NCI-H1930 (cell line): Measurements from ENCODE around the gene SNX22.
A peak's percentile ranks its signal among the peaks of the same experiment; 100 is the strongest.

ENCODE experiments used
- DNase-seq, 2 experiments: peaks; one replicate each; lab custom pipeline; 2025; lab: John Stamatoyannopoulos, UW

Gene SNX22

DNA sequence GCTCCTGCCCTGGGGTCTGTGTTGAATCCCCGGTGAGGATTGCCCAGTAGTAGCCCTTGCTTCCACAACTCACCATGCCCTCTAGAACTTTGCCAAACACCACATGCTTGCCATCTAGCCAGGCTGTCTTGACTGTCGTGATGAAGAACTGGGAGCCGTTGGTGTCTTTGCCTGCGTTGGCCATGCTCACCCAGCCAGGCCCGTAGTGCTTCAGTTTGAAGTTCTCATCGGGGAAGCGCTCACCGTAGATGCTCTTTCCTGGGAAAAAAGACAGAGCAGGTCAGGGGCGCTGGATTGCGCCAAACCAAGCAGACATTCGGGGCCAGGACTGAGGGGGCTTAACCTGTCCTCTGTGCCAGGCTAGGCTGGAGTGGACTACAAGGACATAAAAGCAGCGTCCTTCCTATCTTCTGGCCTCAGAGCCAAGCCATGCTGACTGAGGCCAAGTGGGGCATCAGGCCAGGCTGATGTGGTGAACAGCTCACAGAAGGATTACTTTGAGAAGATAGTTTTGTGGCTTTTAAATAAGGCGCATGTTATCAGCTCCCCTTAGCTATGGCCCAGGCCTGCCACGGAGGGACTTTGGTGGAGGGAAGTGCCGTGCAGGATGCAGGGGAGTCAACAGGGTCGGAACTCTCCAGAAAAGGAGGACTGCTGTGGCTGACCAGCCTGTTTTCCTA is 5.3 kb downstream of the SNX22 start:
- DNase-seq: no peak

DNA sequence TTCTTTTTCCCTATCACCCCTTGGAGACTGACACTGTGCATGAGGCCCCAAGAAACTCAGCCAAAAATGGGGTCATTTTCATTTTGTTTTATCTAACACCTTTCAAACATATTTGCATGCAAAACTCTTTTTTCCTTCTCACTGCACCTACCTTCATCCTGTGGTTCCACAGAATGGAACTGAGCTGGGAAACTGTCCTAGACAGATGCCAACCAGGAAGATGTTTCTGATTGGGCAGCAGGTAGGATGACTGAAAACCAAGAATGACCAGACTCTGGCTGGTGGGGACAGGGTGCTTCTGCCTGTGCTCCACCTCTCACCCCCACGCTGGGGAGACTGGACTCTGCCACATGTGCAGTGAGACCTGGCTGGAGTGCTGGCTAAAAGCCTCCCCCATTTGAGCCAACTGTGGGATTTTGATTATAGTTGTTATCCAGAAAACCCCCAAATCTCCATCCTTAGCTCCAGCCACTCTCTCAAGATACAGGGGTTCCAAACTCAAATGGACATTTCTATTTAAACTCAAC is 6.1 kb downstream of the SNX22 start:
- DNase-seq: no peak

DNA sequence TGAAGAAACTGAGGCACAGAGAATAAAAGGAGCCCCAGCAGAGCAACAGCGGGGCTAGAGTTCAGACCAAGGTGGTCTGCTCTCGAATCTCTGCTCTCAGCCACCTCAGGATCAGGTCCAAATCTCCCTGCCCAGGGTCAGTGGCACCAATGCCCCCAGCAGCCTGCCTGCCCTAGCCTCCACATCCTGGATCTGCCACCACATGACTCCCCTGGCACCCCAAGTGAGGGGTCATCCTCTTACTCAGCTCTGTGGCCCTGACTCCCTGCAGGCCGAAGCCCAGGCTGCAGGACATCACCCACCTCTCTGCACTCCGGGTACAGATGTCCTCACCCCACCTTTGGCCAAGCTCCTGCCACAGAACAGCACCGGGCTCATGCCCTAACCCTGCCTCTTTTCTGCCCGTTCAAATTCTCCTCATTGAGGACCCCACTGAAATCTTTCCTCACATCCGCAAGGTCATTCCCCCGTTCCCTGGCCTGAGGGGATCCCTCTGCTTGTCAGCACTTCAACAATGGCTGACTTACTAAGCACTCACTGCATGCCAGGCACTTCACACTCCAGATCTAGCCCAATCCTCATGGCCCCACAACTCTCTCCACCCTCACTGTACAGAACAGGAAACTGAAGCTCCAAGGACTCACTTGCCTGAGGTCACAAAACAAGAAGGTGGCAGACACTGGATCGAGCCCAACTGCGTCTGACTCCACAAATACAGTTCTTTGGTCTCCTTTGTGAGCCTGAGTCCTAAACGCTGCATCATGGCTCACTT is 7.0 kb downstream of the SNX22 start:
- no peak for DNase-seq

DNA sequence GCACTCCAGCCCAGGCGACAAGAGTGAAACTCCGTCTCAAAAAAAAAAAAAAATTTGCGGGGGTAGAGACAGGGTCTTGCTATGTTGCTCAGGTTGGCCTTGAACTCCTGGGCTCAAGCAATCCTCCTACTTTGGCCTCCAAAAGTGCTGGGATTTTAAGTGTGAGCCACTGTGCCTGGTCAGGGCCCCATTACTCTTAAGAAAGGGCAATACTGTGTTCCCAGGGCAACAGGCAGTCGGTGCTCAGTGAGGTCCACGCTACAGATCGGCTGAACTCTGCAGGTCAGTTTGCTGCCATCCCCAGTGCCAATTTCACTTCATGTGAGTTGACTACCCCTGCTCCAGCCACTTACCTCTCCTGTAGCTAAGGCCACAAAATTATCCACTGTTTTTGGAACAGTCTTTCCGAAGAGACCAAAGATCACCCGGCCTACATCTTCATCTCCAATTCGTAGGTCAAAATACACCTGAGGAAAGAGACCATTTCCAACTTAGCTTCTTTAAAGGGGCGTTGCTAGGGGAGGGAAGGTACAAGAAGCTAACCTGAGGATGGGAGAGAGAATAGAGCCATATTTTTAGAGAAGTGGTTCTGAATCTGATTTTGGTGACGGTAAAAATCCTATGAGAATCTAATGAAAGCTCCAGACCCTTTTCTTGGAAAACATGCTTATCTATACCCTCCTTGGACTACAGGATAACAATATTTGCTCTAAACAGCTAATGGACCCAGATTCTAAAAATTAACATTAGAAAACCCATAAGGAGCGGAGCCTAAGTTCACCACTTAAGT is 10.4 kb downstream of the SNX22 start:
- no peak for DNase-seq

DNA sequence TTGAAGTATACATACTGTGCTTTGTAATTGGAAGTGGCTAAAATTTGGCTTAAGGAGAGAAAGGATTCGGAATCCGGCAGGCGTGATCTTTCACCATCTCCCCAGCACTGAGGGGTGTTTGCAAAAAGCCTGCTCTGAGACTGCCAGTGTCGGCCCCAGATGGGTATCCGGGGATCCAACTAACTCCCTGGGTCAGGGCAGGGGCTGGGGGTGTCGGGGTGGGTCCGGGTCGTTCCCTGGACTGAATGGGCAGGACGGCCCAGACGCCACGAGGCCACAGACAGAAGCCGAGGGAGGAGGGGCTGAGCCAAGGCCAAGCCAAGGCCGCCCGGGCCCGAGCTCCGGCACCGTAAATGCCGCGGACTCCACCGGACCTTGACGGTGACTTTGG is 10.9 kb downstream of the SNX22 start:
- DNase-seq: no peak

DNA sequence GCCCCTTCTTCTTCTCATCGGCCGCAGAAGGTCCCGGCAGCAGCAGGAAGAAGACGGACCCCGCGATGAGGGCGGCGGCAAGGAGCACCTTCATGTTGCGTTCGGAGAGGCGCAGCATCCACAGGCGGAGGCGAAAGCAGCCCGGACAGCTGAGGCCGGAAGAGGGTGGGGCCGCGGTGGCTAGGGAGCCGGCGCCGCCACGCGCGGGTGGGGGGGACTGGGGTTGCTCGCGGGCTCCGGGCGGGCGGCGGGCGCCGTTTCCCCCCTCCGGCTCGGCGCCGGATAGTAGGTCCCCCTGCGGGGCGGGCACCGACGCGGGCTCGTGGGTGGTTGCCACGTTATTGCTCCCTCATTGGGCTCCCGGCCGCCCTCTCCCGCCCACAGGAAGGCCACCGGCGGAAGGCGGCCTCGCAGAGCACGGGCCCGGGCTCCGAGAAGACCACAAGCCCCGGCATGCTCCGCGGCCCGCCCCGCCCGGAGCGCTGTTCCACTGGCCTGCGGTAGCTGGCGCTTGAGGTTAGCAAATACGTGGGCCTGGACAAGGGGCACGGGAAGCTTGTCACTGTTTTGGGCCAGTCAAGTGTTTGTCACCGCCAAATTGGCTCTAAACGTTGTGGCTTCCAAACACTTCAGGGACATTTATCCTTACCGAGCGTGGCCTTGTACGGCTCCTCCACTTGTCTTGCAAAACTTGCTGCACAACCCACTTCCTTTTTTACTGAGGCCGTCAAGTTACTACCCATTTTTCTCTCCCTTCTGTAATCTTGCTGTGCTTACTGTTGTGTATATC is 11.5 kb downstream of the SNX22 start, which contains the start of gene PPIB:
PPIB (minus strand) TSS at position 154 of the 790 bp plus-strand sequence; CDS start at position 118, 36 bp downstream.
- peak; percentile 85 to 87 for DNase-seq

DNA sequence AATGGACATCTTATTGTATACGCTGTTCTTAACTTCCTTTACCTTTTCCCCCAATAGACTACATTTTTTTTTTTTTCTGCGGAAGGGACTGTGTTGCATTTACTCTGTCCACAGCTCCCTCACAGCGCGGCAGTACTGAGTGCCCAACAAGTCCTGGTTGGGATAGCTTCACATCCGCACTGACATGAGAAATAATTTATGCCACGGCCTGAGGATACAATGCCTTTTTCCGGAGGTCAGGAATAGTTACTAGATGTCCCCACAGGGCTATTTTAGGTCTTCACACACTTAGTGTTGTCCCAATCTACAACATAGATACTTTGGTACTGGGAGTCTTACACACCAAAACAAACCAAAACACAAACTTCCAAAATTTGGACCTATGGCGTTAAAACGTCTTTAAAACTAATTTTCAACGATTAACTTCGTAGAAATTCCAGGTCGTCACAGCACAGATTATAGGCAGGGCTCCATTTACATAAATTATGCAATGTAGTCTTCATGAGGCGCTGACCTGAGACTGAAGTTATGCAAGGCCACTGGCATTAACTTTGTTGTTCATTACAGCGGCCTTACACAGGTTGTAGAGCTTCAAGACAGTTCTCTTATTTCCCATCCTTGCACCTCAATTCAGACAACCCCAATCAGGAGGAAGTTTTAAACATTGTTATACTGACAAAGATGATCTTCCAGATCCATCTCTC is 12.3 kb downstream of the SNX22 start:
- DNase-seq: no peak

DNA sequence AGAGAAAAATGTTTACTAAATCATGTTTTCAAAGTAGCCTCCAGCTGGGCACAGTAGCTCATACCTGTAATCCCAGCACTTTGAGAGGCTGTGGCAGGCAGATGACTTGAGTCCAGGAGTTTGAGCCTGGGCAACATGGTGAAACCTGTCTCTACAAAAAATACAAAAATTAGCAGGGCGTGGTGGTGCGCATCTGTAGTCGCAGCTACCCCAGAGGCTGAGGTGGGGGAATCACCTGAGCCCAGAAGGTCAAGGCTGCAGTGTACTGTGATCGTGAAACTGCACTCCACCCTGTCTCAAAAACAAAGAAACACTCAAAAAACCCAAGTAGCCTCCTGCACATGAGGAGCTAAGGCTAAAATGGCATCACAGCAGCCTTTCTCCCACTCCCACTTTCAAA is 12.9 kb downstream of the SNX22 start:
- DNase-seq: no peak

DNA sequence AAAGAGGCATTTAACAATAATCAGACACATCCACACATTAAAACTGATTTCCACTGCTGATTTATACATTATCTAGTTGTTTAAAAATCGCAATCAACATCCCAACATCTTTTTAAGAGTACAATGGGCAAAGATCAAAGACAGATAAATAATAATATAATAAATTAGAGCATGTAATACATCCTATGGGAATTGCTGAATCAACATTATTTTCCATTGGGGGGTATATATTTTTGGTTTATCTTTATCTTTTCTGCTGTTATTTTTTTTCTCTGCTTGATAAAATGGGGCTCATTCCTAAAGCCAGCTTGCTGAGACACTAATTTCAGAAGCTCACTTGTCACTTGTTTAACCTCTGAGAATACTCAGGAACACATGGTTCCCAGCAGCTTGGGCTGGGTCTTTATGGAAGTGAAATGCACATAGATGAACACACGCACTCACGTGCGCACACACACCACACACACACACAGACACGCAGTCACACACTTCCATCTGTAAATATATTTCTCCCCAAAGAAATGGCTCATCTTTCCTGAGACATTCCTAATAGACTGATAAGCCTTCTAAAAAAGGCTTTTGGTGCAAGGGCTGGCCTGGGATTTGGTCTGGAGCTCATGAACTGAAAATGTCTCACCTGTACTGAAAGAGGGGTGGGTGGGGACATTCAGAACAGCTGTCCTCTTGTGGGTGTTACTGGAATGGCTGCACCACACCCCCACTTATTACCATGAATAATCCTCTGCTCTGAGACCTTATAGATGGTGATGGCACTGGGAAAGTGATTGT is 14.8 kb downstream of the SNX22 start:
- no peak for DNase-seq

DNA sequence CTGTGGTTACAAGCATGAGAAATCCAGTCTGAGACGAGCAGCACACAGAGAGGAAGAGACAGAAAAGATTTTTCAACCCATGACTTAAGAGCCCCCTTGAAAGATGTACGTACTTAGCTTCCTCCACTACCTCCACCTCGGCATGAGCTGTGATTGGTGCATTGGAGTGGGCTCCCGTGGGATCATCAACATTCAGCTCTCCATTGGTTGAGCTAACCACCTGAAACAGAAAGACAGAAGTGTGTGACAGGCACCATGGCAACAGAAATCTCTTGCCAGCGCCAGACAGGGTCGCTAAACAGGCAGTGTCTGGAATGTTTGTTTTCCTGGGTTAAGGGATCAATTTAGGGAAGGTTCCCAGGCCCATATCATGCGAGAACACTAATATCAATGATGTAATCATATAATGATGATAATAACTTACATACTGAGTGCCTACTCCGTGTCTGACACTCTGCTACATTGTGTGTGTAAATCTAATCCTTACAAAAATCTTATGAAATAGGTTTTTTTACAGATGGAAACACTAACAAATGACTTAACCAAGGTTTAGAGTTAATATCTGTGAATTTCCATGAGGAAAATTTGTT is 28.8 kb downstream of the SNX22 start:
- no peak for DNase-seq

DNA sequence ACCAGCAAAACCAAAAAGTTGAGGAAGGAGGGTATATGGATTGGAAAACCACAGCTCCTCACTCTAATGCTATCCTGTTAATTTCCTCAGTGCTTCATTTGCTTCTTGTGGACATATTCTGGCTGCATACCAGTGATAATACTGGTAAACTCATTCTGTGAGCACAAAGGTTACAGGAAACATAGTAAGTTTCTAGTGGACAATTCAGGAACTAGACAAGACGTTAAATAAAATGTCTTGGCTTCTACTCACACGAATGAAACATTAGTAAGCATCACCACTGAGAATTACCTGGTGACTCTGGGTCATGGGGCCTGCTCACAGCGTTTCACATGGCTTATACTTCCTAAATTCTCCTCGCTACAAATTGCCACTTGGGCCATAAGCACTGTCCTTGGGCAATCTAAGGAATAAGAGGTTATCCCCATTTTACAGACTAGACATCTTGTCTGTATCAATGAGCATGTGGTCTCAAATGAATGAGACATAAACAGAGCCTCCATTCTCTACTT is 31.4 kb downstream of the SNX22 start:
- no peak for DNase-seq

DNA sequence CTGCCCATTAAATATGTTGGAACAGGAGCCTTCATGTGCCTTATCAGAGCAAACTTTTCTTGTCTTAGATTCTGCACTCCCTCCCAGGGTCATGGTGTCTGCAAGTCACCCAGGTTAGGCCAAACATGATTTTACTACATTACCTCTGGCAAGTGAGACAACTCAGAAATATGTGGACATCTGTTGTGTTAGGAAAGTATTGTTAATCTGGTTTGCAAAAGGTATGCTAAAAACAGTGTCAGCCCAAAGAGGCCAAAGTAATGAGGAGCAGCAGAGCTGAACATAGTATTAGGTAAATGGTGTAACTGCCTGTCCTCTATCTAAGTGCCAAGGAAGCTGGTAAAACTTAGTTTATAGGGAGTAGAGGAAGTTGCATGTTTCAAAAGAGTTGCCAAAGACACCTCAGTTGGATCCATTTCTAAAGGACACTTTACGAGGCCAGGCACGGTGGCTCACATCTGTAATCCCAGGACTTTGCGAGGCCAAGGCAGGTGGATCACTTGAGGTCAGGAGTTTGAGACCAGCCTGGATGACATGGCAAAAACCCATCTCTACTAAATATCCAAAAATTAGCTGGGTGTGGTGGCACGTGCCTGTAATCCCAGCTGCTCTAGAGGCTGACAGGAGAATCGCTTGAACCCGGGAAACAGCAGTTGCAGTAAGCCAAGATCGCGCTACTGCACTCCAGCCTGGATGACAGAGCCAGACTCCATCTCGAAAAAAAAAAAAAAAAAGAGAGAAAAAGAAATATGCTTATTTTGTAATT is 33.8 kb downstream of the SNX22 start:
- no peak for DNase-seq

DNA sequence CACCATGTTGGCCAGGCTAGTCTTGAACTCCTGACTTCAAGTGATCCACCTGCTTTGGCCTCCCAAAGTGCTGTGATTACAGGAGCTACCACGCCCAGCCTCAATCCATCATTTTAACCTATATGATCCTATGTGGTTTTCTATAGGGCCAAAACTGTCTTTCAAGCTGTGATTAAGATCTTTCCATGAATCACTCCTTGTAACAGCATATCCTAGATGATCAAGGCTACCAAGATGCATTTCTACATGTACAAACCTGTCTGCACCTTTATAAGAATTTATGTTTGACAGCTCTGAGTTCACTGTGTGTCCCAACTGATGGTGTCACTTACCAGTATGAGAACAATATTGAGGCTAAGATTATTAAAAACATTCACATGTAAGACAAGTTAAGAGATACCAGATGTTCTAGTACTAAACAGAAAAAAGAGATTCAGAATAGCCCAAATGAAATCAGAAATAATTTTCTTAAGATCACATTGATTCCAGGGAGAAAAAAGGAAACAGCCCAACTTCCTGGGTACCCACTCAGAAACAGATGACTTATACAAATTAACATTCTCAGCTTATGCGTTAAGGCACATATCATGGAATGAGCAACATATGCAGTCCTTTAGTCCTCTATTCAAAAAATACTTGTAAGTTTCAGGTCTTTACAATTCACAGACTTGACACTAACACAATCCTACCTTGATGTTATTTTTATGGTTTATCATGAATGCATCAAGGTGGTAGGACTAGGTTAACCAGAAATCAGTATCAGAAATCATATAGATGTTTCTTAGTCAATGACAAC is 36.1 kb downstream of the SNX22 start:
- no peak for DNase-seq

DNA sequence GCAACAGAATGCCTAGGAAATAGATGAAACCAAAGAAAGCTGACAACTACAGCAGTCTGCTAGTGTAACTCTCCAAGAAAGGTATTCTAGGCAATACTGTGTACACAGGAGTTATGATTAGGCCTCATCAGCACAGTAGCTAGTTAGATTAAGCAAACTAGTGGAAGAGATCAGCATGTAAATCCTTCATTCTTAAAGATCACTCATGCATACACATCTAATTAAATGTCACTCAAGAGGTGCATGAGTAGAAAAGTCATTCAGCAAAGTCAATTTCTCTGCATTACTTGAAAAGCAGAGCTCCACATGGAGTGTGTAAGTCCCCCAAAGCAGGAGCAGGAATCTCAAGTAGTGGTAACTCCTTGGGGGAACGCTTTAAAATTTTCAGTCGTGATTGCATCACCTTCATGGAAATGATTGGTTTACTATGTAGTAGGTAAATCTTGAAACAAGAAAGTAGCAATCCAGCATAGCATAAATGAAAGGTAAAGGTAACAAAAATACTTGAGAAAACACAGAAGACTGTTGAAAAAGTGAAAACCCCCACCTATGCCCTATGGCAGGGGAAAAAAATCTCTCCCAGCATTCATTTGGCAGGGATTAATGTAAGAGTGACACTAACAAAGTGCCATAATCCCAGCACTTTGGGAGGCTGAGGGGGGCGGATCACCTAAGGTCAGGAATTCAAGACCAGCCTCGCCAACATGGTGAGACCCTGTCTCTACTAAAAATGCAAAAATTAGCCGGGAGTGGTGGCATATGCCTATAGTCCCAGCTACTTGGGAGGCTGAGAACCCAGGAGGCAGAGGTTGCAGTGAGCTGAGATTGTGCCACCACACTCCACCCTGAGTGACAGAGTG is 40.7 kb downstream of the SNX22 start:
- DNase-seq: no peak

DNA sequence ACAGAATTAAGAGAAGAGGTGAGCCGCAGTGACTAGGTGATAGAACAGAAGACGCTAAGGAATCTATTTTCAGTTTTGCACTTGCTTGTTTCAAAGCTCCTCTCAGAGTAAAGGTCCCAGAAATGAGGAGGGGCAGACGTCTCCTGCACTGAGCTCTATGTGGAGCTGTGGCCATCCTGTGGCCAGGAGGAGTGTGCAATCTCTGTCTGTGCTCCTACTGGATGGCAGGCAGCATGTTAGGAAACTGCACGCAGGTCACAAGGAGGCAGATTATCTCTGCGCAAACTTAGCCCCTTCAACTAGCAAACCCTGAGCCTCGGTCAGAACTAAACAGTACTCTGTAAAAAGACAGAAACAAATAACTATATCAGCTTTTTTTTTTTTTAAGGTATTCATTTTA is 42.4 kb downstream of the SNX22 start:
- no peak for DNase-seq

DNA sequence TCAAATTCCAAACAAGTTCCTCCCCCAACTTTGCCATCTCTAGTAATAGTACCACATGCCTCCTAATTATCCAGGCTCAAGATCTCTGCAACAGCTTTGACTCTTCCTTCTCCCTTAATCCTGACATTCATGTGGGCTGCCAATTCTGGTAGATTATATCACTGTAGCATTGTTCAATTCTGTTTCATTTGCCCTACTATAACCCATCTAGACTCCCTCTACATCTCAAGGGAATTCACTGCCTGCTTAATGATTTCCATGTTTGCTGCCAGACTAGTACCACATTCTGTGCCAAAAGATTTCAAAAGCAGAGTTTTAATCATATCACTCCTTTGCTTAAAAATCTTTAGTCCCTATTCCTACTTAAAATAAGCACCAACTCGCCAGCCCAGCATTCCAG is 45.9 kb downstream of the SNX22 start:
- no peak for DNase-seq

DNA sequence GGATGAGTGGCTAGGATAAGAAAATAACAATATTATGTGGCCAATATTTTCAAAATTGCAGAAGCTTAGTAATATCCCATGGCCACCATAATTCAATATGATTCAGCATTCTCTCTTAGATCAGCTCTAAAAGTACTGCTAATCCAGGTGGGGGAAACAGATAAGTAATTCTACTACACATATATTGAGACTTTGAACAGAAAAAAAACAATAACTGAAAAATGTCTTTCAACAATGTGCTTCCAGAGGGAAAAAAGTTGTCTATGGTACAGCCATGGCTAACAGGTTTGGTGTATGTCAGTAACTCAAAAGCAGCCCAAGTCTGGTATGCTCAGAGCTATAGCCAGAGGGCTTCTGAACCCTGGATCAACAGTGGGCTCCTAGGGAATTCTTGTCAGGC is 53.7 kb downstream of the SNX22 start:
- no peak for DNase-seq
